ENCODE results near the gene KITLG.
"Not testable (repeated sequence)": the region's sequence is repeated elsewhere in the genome, so short reads cannot be mapped to it uniquely, and the experiment has no call there.

KITLG gene
- total RNA-seq: 0 to 0.30 reads per million in 2 experiments

DNA sequence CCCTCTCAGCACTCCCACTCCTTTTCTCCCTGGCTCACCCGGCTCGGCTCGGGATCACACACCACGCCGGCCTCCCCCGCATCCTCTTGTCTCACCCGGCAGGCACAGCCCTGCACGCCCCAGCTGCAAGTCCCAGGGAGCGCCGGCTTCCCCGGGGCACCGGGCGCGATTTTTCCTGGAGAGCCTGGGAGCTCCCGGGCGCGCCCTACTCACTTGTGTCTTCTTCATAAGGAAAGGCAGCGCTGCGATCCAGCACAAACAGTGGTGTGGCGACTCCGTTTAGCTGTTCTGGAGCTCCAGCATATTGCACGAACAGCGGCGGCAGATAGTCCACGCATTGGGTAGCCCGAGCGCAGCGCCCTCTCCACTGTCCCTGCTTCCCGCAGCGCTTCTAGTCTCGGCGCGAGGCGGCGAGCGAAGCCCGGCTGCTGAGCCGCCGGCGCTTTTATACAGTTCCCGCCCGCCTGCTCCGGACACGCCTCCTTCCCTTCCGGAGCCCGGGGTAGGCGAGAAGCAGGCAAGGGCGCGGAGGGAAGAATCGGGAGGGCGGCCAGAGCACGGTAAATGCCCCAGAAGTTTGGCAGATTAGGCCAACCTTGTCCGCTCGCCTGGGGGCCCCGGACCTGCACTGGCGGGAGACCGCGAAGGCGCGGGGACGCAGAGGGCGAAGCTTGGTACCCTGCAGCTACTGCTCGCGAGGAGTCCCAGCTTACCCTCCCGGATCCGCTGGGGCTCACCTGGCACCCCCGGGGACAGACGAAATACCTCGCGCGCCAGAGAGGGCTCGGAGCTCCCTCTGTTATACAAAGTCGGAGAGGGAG, at the start of gene KITLG:
KITLG (minus strand) TSS at position 421 of the 821 bp plus-strand sequence; CDS start at position 228, 193 bp downstream.
- DNase-seq (ENCODE audit: low read depth): no peak

GRCh38 chr12:88628856-88629509, 48.7 kb upstream of the KITLG start:
- no peak for DNase-seq (ENCODE audit: low read depth)

DNA sequence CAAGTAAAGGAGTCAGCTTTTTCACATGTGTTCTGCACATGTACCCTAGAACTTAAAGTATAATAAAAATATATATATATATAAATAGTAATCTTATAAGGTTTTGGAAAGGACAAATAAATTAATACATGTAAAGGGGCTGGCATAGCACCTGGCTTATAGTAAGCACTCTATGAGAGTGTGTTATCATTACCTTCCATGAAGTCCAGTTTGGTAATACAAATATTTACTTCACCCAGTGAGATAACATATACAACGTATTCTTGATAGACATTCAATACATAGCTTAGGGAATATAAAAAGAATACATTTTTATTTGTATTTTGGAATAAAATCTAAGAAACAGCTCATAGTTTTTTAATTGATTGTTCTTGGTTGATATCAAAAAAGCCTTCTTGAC, 47.8 kb upstream of the KITLG start:
- not testable (repeated sequence) for DNase-seq (ENCODE audit: low read depth)

DNA sequence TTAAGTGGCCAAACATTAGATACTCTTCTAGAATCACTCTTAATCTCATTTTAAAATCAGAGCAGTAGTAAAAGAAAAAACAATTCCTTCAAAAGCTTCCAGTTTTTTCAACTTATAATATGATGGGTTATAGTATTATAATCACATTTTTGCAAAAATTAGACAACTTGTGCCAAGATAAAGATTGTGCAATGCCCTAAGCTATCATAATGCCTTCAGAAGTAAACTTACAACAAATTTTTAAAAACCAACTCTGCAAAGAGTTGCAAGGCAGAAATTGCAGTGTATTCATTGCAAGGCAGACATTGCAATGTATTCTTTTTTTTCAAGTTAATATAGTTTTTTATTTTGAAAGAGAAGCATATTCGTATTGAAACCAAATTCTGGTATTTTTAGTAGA, 47.2 kb upstream of the KITLG start:
- no peak for DNase-seq (ENCODE audit: low read depth)

DNA sequence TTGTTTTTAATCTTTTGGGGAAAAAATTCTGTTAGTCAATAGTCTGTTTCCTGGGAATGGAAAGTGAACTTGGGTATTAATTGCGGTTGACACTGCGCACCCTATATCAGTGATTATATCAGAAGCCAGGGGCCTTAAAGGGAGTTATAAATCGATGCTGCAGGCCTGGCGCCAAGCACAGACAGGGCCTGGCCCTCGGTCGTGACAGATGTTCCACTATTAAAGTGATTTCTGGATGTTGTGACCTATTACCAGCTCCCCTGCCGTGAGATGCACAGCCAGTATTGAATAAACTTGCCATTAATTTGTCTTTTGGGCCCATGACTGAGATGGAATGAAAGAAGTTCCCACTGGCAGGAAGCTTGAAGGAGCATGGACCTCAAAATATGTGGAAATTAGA, 45.1 kb upstream of the KITLG start:
- no peak for DNase-seq (ENCODE audit: low read depth)

- no peak for DNase-seq (ENCODE audit: low read depth)
Observed at GRCh38 chr12:88624911-88625310, 44.6 kb upstream of the KITLG start.

DNA sequence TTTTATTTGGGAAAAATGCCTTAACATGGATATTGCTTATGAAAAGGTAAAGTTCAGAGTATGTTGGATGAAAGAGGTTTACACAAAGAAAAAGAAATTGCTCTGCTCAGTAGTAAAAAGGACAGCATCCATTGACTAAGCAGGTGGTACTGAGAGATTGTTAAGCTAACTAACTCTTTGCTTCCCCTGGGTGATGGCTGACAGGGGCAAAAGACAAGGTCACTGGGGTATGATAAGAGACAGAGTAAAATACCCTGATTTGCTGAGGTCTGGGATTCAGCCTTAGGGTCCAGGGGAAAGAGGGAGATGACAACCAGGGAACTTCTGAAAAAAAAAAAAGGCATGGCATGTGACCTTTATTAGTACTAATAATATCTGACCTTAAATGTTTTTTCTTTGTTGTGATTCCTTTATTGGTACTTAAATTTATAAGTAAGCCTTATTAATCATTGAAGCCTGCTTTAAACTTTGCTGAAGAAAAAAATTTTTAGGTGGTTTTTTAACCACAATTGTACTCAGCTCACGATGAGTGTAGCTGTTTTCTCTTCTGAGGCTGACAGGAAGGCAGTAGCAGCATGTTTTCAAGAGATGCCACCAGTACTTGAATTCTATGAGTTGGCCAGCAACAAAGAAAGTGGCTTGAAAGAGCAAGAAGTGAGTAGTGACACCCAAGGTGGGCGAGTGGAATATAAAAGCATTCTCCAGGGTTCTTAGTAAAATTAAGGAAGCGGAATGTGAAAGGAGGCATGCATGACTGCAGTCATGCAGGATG, 43.7 kb upstream of the KITLG start:
- no peak for DNase-seq (ENCODE audit: low read depth)

DNA sequence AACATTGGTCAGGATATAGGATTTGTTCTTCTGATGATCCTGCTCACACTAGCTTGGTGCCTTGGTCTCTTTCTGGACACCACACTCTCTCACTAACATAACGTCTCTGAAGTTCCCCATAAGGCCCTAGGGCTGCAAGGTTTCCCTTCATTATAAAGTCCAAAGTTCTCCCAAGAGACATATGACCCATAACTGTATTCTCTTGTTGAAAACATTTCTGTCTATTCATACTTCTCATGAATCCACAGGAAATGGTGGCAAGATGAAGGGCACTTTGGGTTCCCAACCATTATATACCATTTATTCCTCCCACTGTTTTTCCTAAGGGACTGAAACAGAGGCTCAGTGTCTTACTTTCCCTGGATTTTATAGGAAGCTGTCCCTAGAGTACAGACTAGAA, 37.1 kb upstream of the KITLG start:
- DNase-seq (ENCODE audit: low read depth): no peak

DNA sequence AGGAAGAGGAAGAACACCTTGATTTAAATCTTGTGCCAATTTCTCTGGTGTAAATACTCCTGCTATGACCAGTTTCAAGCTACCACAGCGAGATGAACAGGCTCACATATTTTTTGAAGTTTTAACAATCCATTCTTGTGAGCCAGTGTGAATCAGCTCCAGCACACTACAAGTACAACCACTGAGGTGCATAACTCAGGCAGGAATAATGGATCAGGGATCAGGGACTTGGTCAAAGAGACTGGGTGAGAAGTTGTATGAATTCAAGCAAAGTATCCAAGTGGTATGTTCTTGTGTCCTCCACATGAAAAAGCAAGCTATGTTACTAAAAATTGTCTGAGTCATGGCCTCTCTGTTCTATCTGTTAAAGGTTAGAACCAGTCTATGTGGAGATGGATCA, 35.2 kb upstream of the KITLG start:
- no peak for DNase-seq (ENCODE audit: low read depth)

DNA sequence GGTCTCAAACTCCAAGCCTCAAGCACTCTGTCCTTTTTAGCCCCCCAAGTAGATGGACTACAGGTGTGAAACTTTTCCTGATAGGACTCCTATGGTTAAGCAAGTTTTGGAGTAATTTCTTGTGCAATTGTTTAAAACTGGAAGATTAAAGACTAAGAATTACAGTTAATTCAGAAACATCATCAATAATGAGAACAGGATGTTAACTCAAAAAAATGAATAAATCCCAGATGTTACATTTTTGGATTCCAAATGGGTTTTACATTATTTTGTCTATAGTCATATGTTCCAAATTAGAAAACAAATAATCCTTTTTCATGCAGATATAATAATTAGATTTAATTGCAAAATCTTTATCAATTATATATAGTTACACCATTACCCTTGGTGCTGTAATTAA, 24.4 kb upstream of the KITLG start:
- DNase-seq (ENCODE audit: low read depth): no peak

GRCh38 chr12:88600272-88600671, 20.0 kb upstream of the KITLG start:
- DNase-seq (ENCODE audit: low read depth): no peak

DNA sequence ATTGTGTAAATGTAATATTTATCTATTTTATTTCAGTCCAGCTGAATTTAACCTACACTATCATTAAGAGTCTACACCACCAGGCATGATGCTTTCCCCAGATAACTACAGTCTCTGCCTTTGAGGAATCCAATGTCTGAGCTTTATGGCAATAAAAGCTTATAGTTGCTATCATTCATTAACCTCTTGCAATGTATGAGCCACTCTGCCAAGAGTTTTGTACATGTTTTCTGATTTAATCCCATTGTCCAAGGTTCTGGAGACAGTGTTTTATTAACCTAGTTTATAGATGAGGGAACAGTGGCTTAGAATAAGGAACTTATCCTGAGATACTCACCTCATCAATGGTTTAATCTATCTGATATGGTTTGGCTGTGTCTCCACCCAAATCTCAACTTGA, 17.1 kb upstream of the KITLG start:
- DNase-seq (ENCODE audit: low read depth): no peak

GRCh38 chr12:88595697-88596096, 15.4 kb upstream of the KITLG start:
- DNase-seq (ENCODE audit: low read depth): no peak

GRCh38 chr12:88594780-88595179, 14.5 kb upstream of the KITLG start:
- no peak for DNase-seq (ENCODE audit: low read depth)

- DNase-seq (ENCODE audit: low read depth): no peak
Observed at GRCh38 chr12:88591343-88591742, 11.1 kb upstream of the KITLG start.

GRCh38 chr12:88590851-88591250, 10.6 kb upstream of the KITLG start:
- DNase-seq (ENCODE audit: low read depth): no peak

DNA sequence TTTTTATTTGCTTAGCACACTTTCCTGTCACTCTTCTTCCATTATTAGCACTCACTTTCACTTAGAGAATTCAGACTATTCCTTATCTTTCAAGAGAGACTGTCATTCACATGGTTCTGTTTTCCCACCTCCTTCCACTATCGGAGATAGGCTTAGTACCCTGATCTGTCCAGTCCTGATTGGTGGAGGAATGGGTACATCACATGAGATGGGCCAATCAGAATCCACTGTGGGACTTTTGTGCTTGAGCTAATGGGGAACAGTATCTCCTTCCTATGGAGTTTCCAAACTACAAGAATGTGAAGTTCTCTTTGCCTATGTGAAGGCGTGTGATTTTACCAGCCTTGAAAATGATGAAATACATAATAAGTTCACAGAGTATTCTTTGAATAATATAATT, 4.8 kb upstream of the KITLG start:
- no peak for DNase-seq (ENCODE audit: low read depth)

DNA sequence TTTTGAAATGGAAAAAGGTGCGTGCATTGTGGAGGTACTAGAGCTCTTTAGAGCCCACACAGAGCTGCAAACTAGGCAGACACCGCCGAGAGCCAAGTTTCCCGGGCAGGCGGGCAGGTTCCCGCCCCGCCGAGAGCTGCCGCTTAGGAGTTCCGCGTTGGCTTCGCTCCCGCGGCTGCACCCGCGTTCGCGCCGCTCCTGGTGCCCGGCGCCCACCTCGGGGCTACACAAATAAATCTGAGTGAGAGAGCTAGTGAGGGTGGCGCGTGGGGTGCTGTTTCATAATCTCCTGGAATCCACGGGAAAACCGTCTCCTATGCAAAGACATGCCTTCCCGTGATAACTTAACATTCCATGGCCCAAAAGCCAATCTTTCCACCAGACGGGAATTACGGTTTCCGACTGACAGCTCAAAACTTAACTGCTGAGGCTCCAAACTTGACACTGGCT, 645 bp downstream of the KITLG start:
- no peak for DNase-seq (ENCODE audit: low read depth)

GRCh38 chr12:88579161-88579517, 1.1 kb downstream of the KITLG start:
- no peak for DNase-seq (ENCODE audit: low read depth)

- no peak for DNase-seq (ENCODE audit: low read depth)
Observed at GRCh38 chr12:88578276-88579160, 1.8 kb downstream of the KITLG start.

DNA sequence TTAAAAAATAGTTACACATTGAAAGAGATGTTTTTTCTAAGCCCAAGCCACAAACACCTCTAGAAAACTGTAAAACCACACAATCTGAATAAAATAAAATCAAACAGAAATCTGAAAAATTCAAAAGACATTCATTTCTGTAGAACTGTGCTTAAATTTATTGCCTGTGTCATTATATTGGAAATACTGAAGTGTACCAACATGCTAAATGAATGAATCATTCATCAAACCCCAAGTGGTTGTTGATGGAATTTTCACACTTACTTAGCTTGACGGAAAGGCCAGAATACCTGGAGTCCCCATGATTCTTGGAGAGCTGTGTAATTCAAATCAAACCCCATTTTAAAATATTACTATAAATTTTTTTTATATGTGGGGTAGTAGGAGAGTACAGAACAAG, 2.7 kb downstream of the KITLG start:
- DNase-seq (ENCODE audit: low read depth): no peak

DNA sequence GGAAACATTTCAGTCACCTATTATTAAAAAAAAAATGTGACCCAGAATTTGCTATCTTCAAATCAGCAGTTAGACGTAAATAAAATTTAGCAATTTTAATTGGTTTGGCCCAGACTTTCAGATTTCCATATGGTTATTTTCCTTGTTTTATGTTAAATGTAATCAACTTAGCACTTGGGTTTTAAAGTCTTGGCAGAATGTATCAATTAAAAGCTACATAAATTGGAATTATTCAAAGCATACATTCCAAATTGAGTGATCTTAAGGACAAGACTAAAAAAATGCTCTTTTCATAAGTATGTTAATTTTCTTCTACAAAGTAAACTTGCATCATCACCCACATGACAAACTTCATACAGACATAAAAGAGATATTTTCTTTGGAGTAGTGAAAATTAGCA, 3.4 kb downstream of the KITLG start:
- no peak for DNase-seq (ENCODE audit: low read depth)

Measured in T follicular helper cell (primary cell).